IMR-90 (cell line): Measurements from ENCODE around the gene IGFBP6. TPM values are rescaled to one million over a fixed set of nuclear protein-coding genes. Genes with fewer than 3 reads are reported as not detected.

ENCODE experiments used
- ATAC-seq: fragments of 200-7000 bp; cut with Tn5 transposase; 2 replicates; pipeline ENCODE4 v1.9.1; 2020; ENCODE audit warnings: low read depth, mild to moderate bottlenecking, moderate library complexity
- BruUV-seq: library from RNA; stranded (reverse); fragments of 400-500 nt; replicated peaks from 2 replicates; lab custom pipeline; 2021; lab: Mats Ljungman, UMichigan
- CTCF ChIA-PET: fragments of 300-600 bp; formaldehyde crosslinking; extraction: SDS; loops from one replicate; lab custom pipeline; 2021; ENCODE audit warnings: antibody characterized with exemption; lab: Yijun Ruan, JAX
- POLR2A ChIA-PET: fragments of 300-600 bp; sonication (Branson Sonifier 250); formaldehyde crosslinking; loops from one replicate; lab custom pipeline; 2022; ENCODE audit warnings: antibody characterized with exemption; ENCODE audit not compliant: unreplicated experiment; lab: Charles Lee
- DNase-seq: peaks from one replicate; pipeline ENCODE4 v3.0.0; 2013
- H2AFZ ChIP-seq: replicated peaks from 2 replicates; pipeline ENCODE3; 2013; ENCODE audit warnings: low read length, mild to moderate bottlenecking; ENCODE audit not compliant: poor library complexity
- H2AK5ac ChIP-seq: 2 replicates; pipeline ENCODE4 v1.6.1; 2013; ENCODE audit warnings: low read depth, low read length, inconsistent platforms
- H2AK9ac ChIP-seq: replicated peaks from 2 replicates; pipeline ENCODE3; 2013; ENCODE audit warnings: mild to moderate bottlenecking, low read depth, low read length, moderate library complexity; ENCODE audit not compliant: poor library complexity
- H2BK120ac ChIP-seq: 2 replicates; pipeline ENCODE4 v1.6.1; 2013; ENCODE audit warnings: low read depth, low read length, inconsistent platforms
- H2BK15ac ChIP-seq: 3 replicates; pipeline ENCODE4 v1.6.1; 2013; ENCODE audit warnings: low read depth, low read length, inconsistent platforms
- H2BK20ac ChIP-seq: 2 replicates; pipeline ENCODE4 v1.6.1; 2013; ENCODE audit warnings: low read depth, mild to moderate bottlenecking, inconsistent platforms, low read length, moderate library complexity
- H2BK5ac ChIP-seq: 2 replicates; pipeline ENCODE4 v1.6.1; 2013; ENCODE audit warnings: mild to moderate bottlenecking, low read depth, low read length, inconsistent platforms; ENCODE audit not compliant: poor library complexity, severe bottlenecking
- H3K14ac ChIP-seq: replicated peaks from 2 replicates; pipeline ENCODE4 v1.6.1; 2013; ENCODE audit warnings: low read depth, low read length, inconsistent platforms
- H3K18ac ChIP-seq: 2 replicates; pipeline ENCODE4 v1.6.1; 2013; ENCODE audit warnings: low read depth, low read length, control low read depth
- H3K23ac ChIP-seq: 2 replicates; pipeline ENCODE4 v1.6.1; 2013; ENCODE audit warnings: low read depth, low read length, inconsistent platforms
- H3K27ac ChIP-seq: 2 replicates; pipeline ENCODE4 v1.5.1; 2013; ENCODE audit warnings: mild to moderate bottlenecking, control low read depth, low read length; ENCODE audit not compliant: insufficient read depth
- H3K27me3 ChIP-seq: 2 replicates; pipeline ENCODE4 v1.6.1; 2013; ENCODE audit warnings: low read length; ENCODE audit not compliant: control insufficient read depth, insufficient read depth
- H3K36me3 ChIP-seq: 2 replicates; pipeline ENCODE4 v1.6.1; 2013; ENCODE audit warnings: low read length, mixed read lengths; ENCODE audit not compliant: control insufficient read depth, insufficient read depth
- H3K4ac ChIP-seq: 2 replicates; pipeline ENCODE4 v1.6.1; 2013; ENCODE audit warnings: low read depth, low read length, inconsistent platforms
- H3K4me1 ChIP-seq: 2 replicates; pipeline ENCODE4 v1.6.1; 2013; ENCODE audit warnings: low read length, mixed read lengths; ENCODE audit not compliant: control insufficient read depth, insufficient read depth
- H3K4me2 ChIP-seq: 2 replicates; pipeline ENCODE4 v1.6.1; 2013; ENCODE audit warnings: low read depth, mild to moderate bottlenecking, control low read depth, low read length, moderate library complexity
- H3K4me3 ChIP-seq: 2 replicates; pipeline ENCODE4 v1.5.1; 2013; ENCODE audit warnings: low read depth, mild to moderate bottlenecking, control low read depth, low read length, moderate library complexity; ENCODE audit not compliant: insufficient read depth
- H3K56ac ChIP-seq: 2 replicates; pipeline ENCODE4 v1.6.1; 2013; ENCODE audit warnings: low read length, inconsistent platforms; ENCODE audit not compliant: insufficient read depth; ENCODE audit errors: extremely low read depth
- H3K79me1 ChIP-seq, 2 experiments: 2 replicates each; pipeline ENCODE4 v1.6.1; 2013; ENCODE audit warnings: low read length in 2 of 2, inconsistent platforms in 1 of 2, low read depth in 1 of 2
- H3K9ac ChIP-seq: 2 replicates; pipeline ENCODE4 v1.6.1; 2013; ENCODE audit warnings: low read depth, low read length, control low read depth
- H3K9me1 ChIP-seq: 2 replicates; pipeline ENCODE4 v1.6.1; 2013; ENCODE audit warnings: low read length, inconsistent platforms; ENCODE audit not compliant: insufficient read depth
- H3K9me3 ChIP-seq: 2 replicates; pipeline ENCODE4 v1.6.1; 2013; ENCODE audit warnings: low read length; ENCODE audit not compliant: control insufficient read depth, insufficient read depth
- H4K20me1 ChIP-seq: 2 replicates; pipeline ENCODE4 v1.6.1; 2013; ENCODE audit warnings: low read length, inconsistent platforms; ENCODE audit not compliant: insufficient read depth
- H4K5ac ChIP-seq: 2 replicates; pipeline ENCODE4 v1.6.1; 2013; ENCODE audit warnings: mild to moderate bottlenecking, low read depth, low read length, control low read depth
- H4K8ac ChIP-seq, 2 experiments: 2 replicates each; pipeline ENCODE4 v1.6.1; 2013; ENCODE audit warnings: low read depth in 2 of 2, low read length in 2 of 2, control low read depth in 1 of 2, inconsistent platforms in 1 of 2
- H4K91ac ChIP-seq: 2 replicates; pipeline ENCODE4 v1.6.1; 2013; ENCODE audit warnings: low read depth, low read length, inconsistent platforms; ENCODE audit not compliant: insufficient read depth
- BHLHE40 ChIP-seq: fragments of 150-350 bp; IDR thresholded peaks from 2 replicates; pipeline ENCODE4 v1.6.1; 2016; ENCODE audit warnings: mild to moderate bottlenecking, low read depth, low read length
- CEBPB ChIP-seq: IDR thresholded peaks from 2 replicates; pipeline ENCODE4 v1.6.1; 2012; ENCODE audit warnings: low read depth, low read length, improper control_type of control experiment
- CHD1 ChIP-seq: IDR thresholded peaks from 2 replicates; pipeline ENCODE4 v1.6.1; 2012; ENCODE audit warnings: low read depth, low read length, improper control_type of control experiment
- CTCF ChIP-seq: conservative IDR thresholded peaks from 2 replicates; pipeline ENCODE4 v1.5.1; 2012; ENCODE audit warnings: mild to moderate bottlenecking, low read depth, low read length, improper control_type of control experiment
- ELK1 ChIP-seq: fragments of 150-350 bp; IDR thresholded peaks from 2 replicates; pipeline ENCODE4 v1.6.1; 2016; ENCODE audit warnings: low read depth, mild to moderate bottlenecking, low read length, moderate library complexity, borderline replicate concordance
- FOS ChIP-seq: fragments of 150-350 bp; IDR thresholded peaks from 2 replicates; pipeline ENCODE4 v1.6.1; 2016; ENCODE audit warnings: low read depth, low read length
- MAFK ChIP-seq: IDR thresholded peaks from 2 replicates; pipeline ENCODE4 v1.6.1; 2012; ENCODE audit warnings: low read depth, low read length, improper control_type of control experiment
- MAZ ChIP-seq: IDR thresholded peaks from 2 replicates; pipeline ENCODE4 v1.6.1; 2012; ENCODE audit warnings: low read depth, mild to moderate bottlenecking, low read length, improper control_type of control experiment, moderate library complexity, borderline replicate concordance
- MXI1 ChIP-seq: IDR thresholded peaks from 2 replicates; pipeline ENCODE4 v1.6.1; 2012; ENCODE audit warnings: low read depth, mild to moderate bottlenecking, low read length, moderate library complexity, borderline replicate concordance
- NFE2L2 ChIP-seq: fragments of 150-350 bp; IDR thresholded peaks from 2 replicates; pipeline ENCODE4 v1.6.1; 2016; ENCODE audit warnings: low read depth, mild to moderate bottlenecking, low read length
- POLR2A ChIP-seq: IDR thresholded peaks from 2 replicates; pipeline ENCODE4 v1.6.1; 2012; ENCODE audit warnings: mild to moderate bottlenecking, low read depth, low read length
- RAD21 ChIP-seq: IDR thresholded peaks from 2 replicates; pipeline ENCODE4 v1.6.1; 2012; ENCODE audit warnings: low read length, improper control_type of control experiment
- RCOR1 ChIP-seq: IDR thresholded peaks from 2 replicates; pipeline ENCODE4 v1.6.1; 2012; ENCODE audit warnings: mild to moderate bottlenecking, low read length, improper control_type of control experiment; ENCODE audit not compliant: insufficient replicate concordance
- RFX5 ChIP-seq: IDR thresholded peaks from 2 replicates; pipeline ENCODE4 v1.8.0; 2012; ENCODE audit warnings: low read depth, mild to moderate bottlenecking, low read length, moderate library complexity
- SMC3 ChIP-seq: fragments of 150-350 bp; IDR thresholded peaks from 2 replicates; pipeline ENCODE4 v1.6.1; 2016; ENCODE audit warnings: low read depth, mild to moderate bottlenecking, antibody characterized with exemption, low read length, moderate library complexity
- WGBS, 2 experiments: methylation state at CpG; one replicate each; pipeline versions ENCODE4 v1.1.5 to v1.1.7; 2013; ENCODE audit warnings: missing lambda C conversion rate in 2 of 2; ENCODE audit not compliant: insufficient read length in 1 of 2; ENCODE audit errors: extremely low coverage in 2 of 2; 5-methylcytosine and 5-hydroxymethylcytosine counted together
- dilution Hi-C: fragments of 300-500 bp; cut with HindIII; formaldehyde crosslinking; loops from one replicate; pipeline ENCODE4 v1.14.3; 2018; ENCODE audit warnings: low sequenced_read_pairs; ENCODE audit not compliant: unreplicated experiment
- in situ Hi-C: fragments of 300-500 bp; cut with MboI; formaldehyde crosslinking; loops from 3 replicates; pipeline ENCODE4 v1.14.3; 2019; ENCODE audit warnings: low sequenced_read_pairs, inconsistent platforms, mixed read lengths
- intact Hi-C: fragments of 100-400 bp; cut with micrococcal nuclease; formaldehyde crosslinking; loops from 2 replicates; pipeline ENCODE4 v1.10.0; 2022
- polyA plus RNA-seq, 3 experiments: library from polyadenylated mRNA; depleted of rRNA; stranded (reverse); fragments of >200 nt; gene quantifications; 2 replicates each; pipeline ENCODE4 v1.2.3, GENCODE V29; 2012; ENCODE audit warnings: low replicate concordance in 1 of 3
- total RNA-seq: library from RNA; depleted of rRNA; stranded (reverse); fragments of >200 nt; gene quantifications from 2 replicates; pipeline ENCODE4 v1.2.3, GENCODE V29; 2012
- TF ChIP-seq, protein P1 (sequence below): fragments of 150-350 bp; IDR thresholded peaks from 2 replicates; pipeline ENCODE4 v1.6.1; 2017; ENCODE audit warnings: mild to moderate bottlenecking, antibody characterized with exemption, low read length, low read depth

IGFBP6 gene
- total and polyA plus RNA-seq, 2 of the 4 experiments (the other 2 are of a cell fraction), result 124 to 337 TPM

DNA sequence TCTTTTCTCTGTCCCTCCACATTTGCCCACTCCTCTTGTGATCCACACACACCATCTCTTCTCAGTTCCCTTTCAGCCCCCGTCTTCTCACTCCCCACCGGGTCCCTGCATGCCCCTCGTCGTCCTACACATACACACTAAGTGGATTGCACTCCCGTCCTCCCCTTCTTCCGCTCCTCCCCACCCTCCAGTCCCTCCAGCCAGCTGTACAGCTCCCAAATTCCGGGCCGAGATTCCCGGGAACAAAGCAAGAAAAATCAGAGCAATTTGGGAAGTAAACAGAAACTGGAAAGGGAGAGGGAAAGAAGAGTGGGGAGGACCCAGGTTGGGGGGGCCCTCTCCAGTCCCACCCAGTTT, 282 bp upstream of the IGFBP6 start:
- Histone ChIP-seq H3K9me3 (no peaks in the 10 kb centered on the region), H3K4me1 (peaks cover 32% of the 10 kb centered on the region), H3K9ac (peak overlapping the region; percentile 81), H4K20me1 (no peaks in the 10 kb centered on the region), H3K4ac (peak overlapping the region; percentile 100), H3K18ac (peak overlapping the region; percentile 96), H2BK120ac (peak overlapping the region; percentile 78), H2BK20ac (peak overlapping the region; percentile 64), H4K91ac (peak overlapping the region; percentile 78), H3K27ac (peak overlapping the region; percentile 94), H2AK9ac (peak overlapping the region; percentile 100), H2AK5ac (peak overlapping the region; percentile 91), H2BK5ac (peak overlapping the region; percentile 96), H3K79me1 (peaks cover 0 to 38% of the 10 kb centered on the region in 2 experiments; a peak in 3 of 4 replicates), H3K27me3 (no peaks in the 10 kb centered on the region), H4K5ac (peak overlapping the region; percentile 97), H2BK15ac (peak overlapping the region; percentile 73; the same call in 2 of the 3 replicates), H3K4me3 (peak overlapping the region; percentile 60), H3K9me1 (peaks cover 28% of the 10 kb centered on the region), H2AFZ (peak overlapping the region; percentile 89), H3K23ac (peak overlapping the region; percentile 93), H3K56ac (peak overlapping the region; percentile 69), H3K14ac (peak overlapping the region; percentile 99), H3K4me2 (peak overlapping the region; percentile 98), H3K36me3 (peaks cover 6% of the 10 kb centered on the region; the same call in 1 of the 2 replicates), H4K8ac (peak overlapping the region; percentile 84 to 89)
- ChIA-PET CTCF (interaction anchor here (3.9 kb wide), 1 partner anchor 32 kb away, joined by 39 read pairs; no protein-coding TSS in a partner anchor), POLR2A (interaction anchor here (0.6 kb wide), 1 partner anchor 50 kb away, joined by 3 read pairs; no protein-coding TSS in a partner anchor)
- no TSS peak for BruUV-seq
- dilution Hi-C loops, result no loop called here
- DNase-seq (peak; percentile 35), ATAC-seq (peak; percentile 9)
- in situ Hi-C loops, result no loop called here
- no peak for TF ChIP-seq RFX5
- TF ChIP-seq, protein P1, sequence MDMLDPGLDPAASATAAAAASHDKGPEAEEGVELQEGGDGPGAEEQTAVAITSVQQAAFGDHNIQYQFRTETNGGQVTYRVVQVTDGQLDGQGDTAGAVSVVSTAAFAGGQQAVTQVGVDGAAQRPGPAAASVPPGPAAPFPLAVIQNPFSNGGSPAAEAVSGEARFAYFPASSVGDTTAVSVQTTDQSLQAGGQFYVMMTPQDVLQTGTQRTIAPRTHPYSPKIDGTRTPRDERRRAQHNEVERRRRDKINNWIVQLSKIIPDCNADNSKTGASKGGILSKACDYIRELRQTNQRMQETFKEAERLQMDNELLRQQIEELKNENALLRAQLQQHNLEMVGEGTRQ, result no peak
- TF ChIP-seq RAD21, result no peak
- no peak for TF ChIP-seq BHLHE40
- no peak for TF ChIP-seq POLR2A
- TF ChIP-seq MXI1, result no peak
- no peak for TF ChIP-seq RCOR1
- TF ChIP-seq MAZ, result no peak; the same call in 1 of the 2 replicates
- TF ChIP-seq SMC3, result no peak
- TF ChIP-seq CTCF, result no peak
- TF ChIP-seq MAFK, result no peak
- no peak for TF ChIP-seq CHD1
- TF ChIP-seq ELK1, result no peak
- TF ChIP-seq NFE2L2, result no peak
- no peak for TF ChIP-seq CEBPB
- no peak for TF ChIP-seq FOS
- intact Hi-C loops, result no loop called here
- WGBS, 2 experiments, result no CpG with 5 or more reads among the region's 9 CpGs
